ENCODE measurements around the gene NFIB. TPM values are rescaled to one million over a fixed set of nuclear protein-coding genes. Genes with fewer than 3 reads are reported as not detected.

Gene NFIB
- total and polyA plus RNA-seq, 4 experiments from 2014 or later = not detected

GRCh38 chr9:14144215-14144614 is 169.7 kb downstream of the NFIB start:
- Mint-ChIP-seq H3K4me1 (no peaks in the 10 kb centered on the region), H3K36me3 (no peaks in the 10 kb centered on the region), H3K27ac (no peak overlapping the region), H3K9me3 (peaks cover 0 to 6% (median 0%) of the 10 kb centered on the region in 8 donors), H3K27me3 (no peaks in the 10 kb centered on the region), H3K4me3 (no peak overlapping the region)
- no peak for DNase-seq
- CTCF ChIA-PET (ENCODE audit: partially characterized antibody) = no interaction called here
- POLR2A ChIA-PET (ENCODE audit: partially characterized antibody) = no interaction called here
- no peaks in the 10 kb centered on the region for H3K27me3 ChIP-seq (ENCODE audit: insufficient read depth, low read length)
- no peak overlapping the region for H3K27ac ChIP-seq (ENCODE audit: low read depth, low read length)
- H3K4me1 ChIP-seq (ENCODE audit: insufficient read depth, low read length) = no peaks in the 10 kb centered on the region
- intact Hi-C loops (cut with micrococcal nuclease) = no loop called here
- H3K4me3 ChIP-seq (ENCODE audit: low read length in 2 of 2) = no peak overlapping the region
- H3K36me3 ChIP-seq (ENCODE audit: insufficient read depth, low read length) = no peaks in the 10 kb centered on the region
- no peaks in the 10 kb centered on the region for H3K9me3 ChIP-seq (ENCODE audit: control insufficient read depth in 1 of 2, low read length in 2 of 2)

- no peaks in the 10 kb centered on the region for H3K27me3 Mint-ChIP-seq
- H3K36me3 Mint-ChIP-seq = no peaks in the 10 kb centered on the region
- Histone ChIP-seq H3K36me3 (ENCODE audit: insufficient read depth, low read length) (no peaks in the 10 kb centered on the region), H3K4me3 (ENCODE audit: low read length in 2 of 2) (no peak overlapping the region), H3K27me3 (ENCODE audit: insufficient read depth, low read length) (no peaks in the 10 kb centered on the region), H3K9me3 (ENCODE audit: control insufficient read depth in 1 of 2, low read length in 2 of 2) (no peaks in the 10 kb centered on the region), H3K27ac (ENCODE audit: low read depth, low read length) (no peak overlapping the region), H3K4me1 (ENCODE audit: insufficient read depth, low read length) (no peaks in the 10 kb centered on the region)
- peaks cover 0 to 5% (median 0%) of the 10 kb centered on the region in 8 donors for H3K9me3 Mint-ChIP-seq
- no peaks in the 10 kb centered on the region for H3K4me1 Mint-ChIP-seq
- intact Hi-C loops (cut with micrococcal nuclease) = no loop called here
- H3K27ac Mint-ChIP-seq = no peak overlapping the region
- ChIA-PET CTCF (ENCODE audit: partially characterized antibody) (no interaction called here), POLR2A (ENCODE audit: partially characterized antibody) (no interaction called here)
- DNase-seq = no peak
- no peak overlapping the region for H3K4me3 Mint-ChIP-seq
These were observed 172.2 kb downstream of the NFIB start for GRCh38 chr9:14141699-14142098.

GRCh38 chr9:14140096-14140697 is 173.7 kb downstream of the NFIB start:
- no peak overlapping the region for H3K4me3 ChIP-seq (ENCODE audit: low read length in 2 of 2)
- H3K27ac Mint-ChIP-seq = no peak overlapping the region
- no peak overlapping the region for H3K4me3 Mint-ChIP-seq
- H3K9me3 ChIP-seq (ENCODE audit: control insufficient read depth in 1 of 2, low read length in 2 of 2) = no peaks in the 10 kb centered on the region
- H3K27me3 ChIP-seq (ENCODE audit: insufficient read depth, low read length) = no peaks in the 10 kb centered on the region
- H3K4me1 ChIP-seq (ENCODE audit: insufficient read depth, low read length) = no peaks in the 10 kb centered on the region
- H3K4me1 Mint-ChIP-seq = no peaks in the 10 kb centered on the region
- no peaks in the 10 kb centered on the region for H3K27me3 Mint-ChIP-seq
- no peak for DNase-seq
- H3K27ac ChIP-seq (ENCODE audit: low read depth, low read length) = no peak overlapping the region
- ChIA-PET CTCF (ENCODE audit: partially characterized antibody) (no interaction called here), POLR2A (ENCODE audit: partially characterized antibody) (no interaction called here)
- no peaks in the 10 kb centered on the region for H3K36me3 Mint-ChIP-seq
- peaks cover 0 to 3% (median 0%) of the 10 kb centered on the region in 8 donors for H3K9me3 Mint-ChIP-seq
- no peaks in the 10 kb centered on the region for H3K36me3 ChIP-seq (ENCODE audit: insufficient read depth, low read length)
- intact Hi-C loops (cut with micrococcal nuclease) = no loop called here

- intact Hi-C loops (cut with micrococcal nuclease) = no loop called here
- Mint-ChIP-seq H3K4me1 (no peaks in the 10 kb centered on the region), H3K36me3 (no peaks in the 10 kb centered on the region), H3K4me3 (no peak overlapping the region), H3K27ac (no peak overlapping the region), H3K27me3 (no peaks in the 10 kb centered on the region), H3K9me3 (peaks cover 0 to 3% (median 0%) of the 10 kb centered on the region in 8 donors)
- CTCF ChIA-PET (ENCODE audit: partially characterized antibody) = no interaction called here
- Histone ChIP-seq H3K9me3 (ENCODE audit: control insufficient read depth in 1 of 2, low read length in 2 of 2) (no peaks in the 10 kb centered on the region), H3K27ac (ENCODE audit: low read depth, low read length) (no peak overlapping the region), H3K4me3 (ENCODE audit: low read length in 2 of 2) (no peak overlapping the region), H3K27me3 (ENCODE audit: insufficient read depth, low read length) (no peaks in the 10 kb centered on the region), H3K36me3 (ENCODE audit: insufficient read depth, low read length) (no peaks in the 10 kb centered on the region), H3K4me1 (ENCODE audit: insufficient read depth, low read length) (no peaks in the 10 kb centered on the region)
- DNase-seq = no peak
- POLR2A ChIA-PET (ENCODE audit: partially characterized antibody) = no interaction called here
These were observed 174.7 kb downstream of the NFIB start for GRCh38 chr9:14139287-14139686.

- Histone ChIP-seq H3K27me3 (ENCODE audit: insufficient read depth, low read length) (no peaks in the 10 kb centered on the region), H3K36me3 (ENCODE audit: insufficient read depth, low read length) (no peaks in the 10 kb centered on the region), H3K4me1 (ENCODE audit: insufficient read depth, low read length) (no peaks in the 10 kb centered on the region), H3K4me3 (ENCODE audit: low read length in 2 of 2) (no peak overlapping the region), H3K9me3 (ENCODE audit: control insufficient read depth in 1 of 2, low read length in 2 of 2) (no peaks in the 10 kb centered on the region), H3K27ac (ENCODE audit: low read depth, low read length) (no peak overlapping the region)
- Mint-ChIP-seq H3K4me1 (no peaks in the 10 kb centered on the region), H3K27ac (no peak overlapping the region), H3K9me3 (peaks cover 0 to 3% (median 0%) of the 10 kb centered on the region in 8 donors), H3K4me3 (no peak overlapping the region), H3K27me3 (no peaks in the 10 kb centered on the region), H3K36me3 (no peaks in the 10 kb centered on the region)
- ChIA-PET CTCF (ENCODE audit: partially characterized antibody) (no interaction called here), POLR2A (ENCODE audit: partially characterized antibody) (no interaction called here)
- no peak for DNase-seq
- intact Hi-C loops (cut with micrococcal nuclease) = no loop called here
These were observed 177.1 kb downstream of the NFIB start for GRCh38 chr9:14136646-14137370.

- no peak overlapping the region for H3K27ac Mint-ChIP-seq
- POLR2A ChIA-PET (ENCODE audit: partially characterized antibody) = no interaction called here
- Histone ChIP-seq H3K9me3 (ENCODE audit: control insufficient read depth in 1 of 2, low read length in 2 of 2) (no peaks in the 10 kb centered on the region), H3K27ac (ENCODE audit: low read depth, low read length) (no peak overlapping the region), H3K27me3 (ENCODE audit: insufficient read depth, low read length) (no peaks in the 10 kb centered on the region), H3K4me3 (ENCODE audit: low read length in 2 of 2) (no peak overlapping the region), H3K4me1 (ENCODE audit: insufficient read depth, low read length) (no peaks in the 10 kb centered on the region), H3K36me3 (ENCODE audit: insufficient read depth, low read length) (no peaks in the 10 kb centered on the region)
- no peak for DNase-seq
- H3K9me3 Mint-ChIP-seq = peaks cover 0 to 3% (median 0%) of the 10 kb centered on the region in 8 donors
- H3K36me3 Mint-ChIP-seq = no peaks in the 10 kb centered on the region
- no peak overlapping the region for H3K4me3 Mint-ChIP-seq
- CTCF ChIA-PET (ENCODE audit: partially characterized antibody) = no interaction called here
- no peaks in the 10 kb centered on the region for H3K4me1 Mint-ChIP-seq
- no peaks in the 10 kb centered on the region for H3K27me3 Mint-ChIP-seq
- intact Hi-C loops (cut with micrococcal nuclease) = no loop called here
These were observed 177.8 kb downstream of the NFIB start for GRCh38 chr9:14136047-14136635.

- Mint-ChIP-seq H3K4me1 (no peaks in the 10 kb centered on the region), H3K4me3 (no peak overlapping the region), H3K27ac (no peak overlapping the region), H3K36me3 (no peaks in the 10 kb centered on the region), H3K27me3 (no peaks in the 10 kb centered on the region), H3K9me3 (peaks cover 0 to 3% (median 0%) of the 10 kb centered on the region in 8 donors)
- POLR2A ChIA-PET (ENCODE audit: partially characterized antibody) = no interaction called here
- H3K4me1 ChIP-seq (ENCODE audit: insufficient read depth, low read length) = no peaks in the 10 kb centered on the region
- DNase-seq = no peak
- H3K27me3 ChIP-seq (ENCODE audit: insufficient read depth, low read length) = no peaks in the 10 kb centered on the region
- CTCF ChIA-PET (ENCODE audit: partially characterized antibody) = no interaction called here
- no peak overlapping the region for H3K27ac ChIP-seq (ENCODE audit: low read depth, low read length)
- H3K4me3 ChIP-seq (ENCODE audit: low read length in 2 of 2) = no peak overlapping the region
- H3K36me3 ChIP-seq (ENCODE audit: insufficient read depth, low read length) = no peaks in the 10 kb centered on the region
- intact Hi-C loops (cut with micrococcal nuclease) = no loop called here
- H3K9me3 ChIP-seq (ENCODE audit: control insufficient read depth in 1 of 2, low read length in 2 of 2) = no peaks in the 10 kb centered on the region
These were observed 178.5 kb downstream of the NFIB start for GRCh38 chr9:14135421-14135820.

Measured in CD4-positive, alpha-beta memory T cell (primary cell).